MM.1S (cell line): ENCODE measurements around the gene PRKCSH.
"Not testable (repeated sequence)": the region's sequence is repeated elsewhere in the genome, so short reads cannot be mapped to it uniquely, and the experiment has no call there.

Source experiments
- DNase-seq: peaks from one replicate; pipeline ENCODE4 v3.0.0-alpha.2; 2015
- H2AFZ ChIP-seq: fragments of 300-600 bp; sonication (generic); 2 replicates; pipeline ENCODE4 v1.6.0; 2016; ENCODE audit warnings: antibody characterized with exemption, low read length
- H3F3A ChIP-seq: fragments of 300-600 bp; sonication (generic); 2 replicates; pipeline ENCODE4 v1.6.1; 2016; ENCODE audit warnings: mild to moderate bottlenecking, antibody characterized with exemption, low read length, moderate library complexity, mixed read lengths; ENCODE audit not compliant: insufficient read depth
- H3K27ac ChIP-seq: fragments of 300-600 bp; sonication (generic); 2 replicates; pipeline ENCODE4 v1.5.1; 2016; ENCODE audit warnings: mild to moderate bottlenecking, low read length
- H3K27me3 ChIP-seq: fragments of 300-600 bp; sonication (generic); replicated peaks from 2 replicates; pipeline ENCODE4 v1.6.0; 2016; ENCODE audit warnings: low read length; ENCODE audit not compliant: insufficient read depth
- H3K36me3 ChIP-seq: fragments of 300-600 bp; sonication (generic); replicated peaks from 2 replicates; pipeline ENCODE4 v1.6.1; 2016; ENCODE audit warnings: mild to moderate bottlenecking, low read length, mixed read lengths; ENCODE audit not compliant: insufficient read depth
- H3K4me1 ChIP-seq: fragments of 300-600 bp; sonication (generic); 2 replicates; pipeline ENCODE4 v1.6.1; 2016; ENCODE audit warnings: low read length, mixed read lengths
- H3K4me2 ChIP-seq: fragments of 300-600 bp; sonication (generic); 2 replicates; pipeline ENCODE4 v1.6.0; 2016; ENCODE audit warnings: low read depth, low read length
- H3K4me3 ChIP-seq: fragments of 300-600 bp; sonication (generic); 2 replicates; pipeline ENCODE4 v1.5.1; 2016; ENCODE audit warnings: low read length, mixed read lengths
- H3K79me2 ChIP-seq: fragments of 300-600 bp; sonication (generic); 2 replicates; pipeline ENCODE4 v1.6.1; 2016; ENCODE audit warnings: mixed run types, low read length, mixed read lengths
- H3K9ac ChIP-seq: fragments of 300-600 bp; sonication (generic); 2 replicates; pipeline ENCODE4 v1.6.1; 2016; ENCODE audit warnings: low read length, mixed read lengths
- H3K9me2 ChIP-seq: fragments of 300-600 bp; sonication (generic); replicated peaks from 2 replicates; pipeline ENCODE4 v1.6.1; 2016; ENCODE audit warnings: mild to moderate bottlenecking, low read length, mixed read lengths; ENCODE audit not compliant: insufficient read depth
- H3K9me3 ChIP-seq: fragments of 300-600 bp; sonication (generic); replicated peaks from 2 replicates; pipeline ENCODE4 v1.6.1; 2016; ENCODE audit warnings: mild to moderate bottlenecking, low read length, mixed read lengths; ENCODE audit not compliant: insufficient read depth
- H4K20me1 ChIP-seq: fragments of 300-600 bp; sonication (generic); 2 replicates; pipeline ENCODE4 v1.6.1; 2016; ENCODE audit warnings: mild to moderate bottlenecking, low read length, moderate library complexity, mixed read lengths; ENCODE audit not compliant: insufficient read depth
- CTCF ChIP-seq: fragments of 300-600 bp; sonication (generic); IDR thresholded peaks from 2 replicates; pipeline ENCODE4 v1.5.1; 2016; ENCODE audit warnings: antibody characterized with exemption, low read length, mixed read lengths
- EZH2 ChIP-seq: fragments of 300-600 bp; sonication (generic); optimal IDR thresholded peaks from 2 replicates; pipeline ENCODE3; 2017; ENCODE audit warnings: low read depth, mild to moderate bottlenecking, antibody characterized with exemption, low read length, mixed read lengths
- EZH2phosphoT487 ChIP-seq: fragments of 300-600 bp; sonication (generic); IDR thresholded peaks from 2 replicates; pipeline ENCODE4 v1.6.1; 2018; ENCODE audit warnings: antibody characterized with exemption, low read length

The PRKCSH gene

GRCh38 chr19:11473725-11474124, 38.3 kb downstream of the PRKCSH start:
- H3F3A ChIP-seq: no peaks in the 10 kb centered on the region
- H3K9me2 ChIP-seq: no peaks in the 10 kb centered on the region
- H2AFZ ChIP-seq: no peak overlapping the region
- no peak for DNase-seq
- no peak overlapping the region for H3K4me3 ChIP-seq
- no peaks in the 10 kb centered on the region for H3K4me1 ChIP-seq
- no peak overlapping the region for H3K27ac ChIP-seq
- H3K79me2 ChIP-seq: no peaks in the 10 kb centered on the region
- H4K20me1 ChIP-seq: no peaks in the 10 kb centered on the region
- H3K27me3 ChIP-seq: peaks cover 65% of the 10 kb centered on the region
- TF ChIP-seq EZH2phosphoT487: no peak
- no peak for TF ChIP-seq CTCF
- TF ChIP-seq EZH2: no peak
- no peak overlapping the region for H3K9ac ChIP-seq
- H3K9me3 ChIP-seq: no peaks in the 10 kb centered on the region
- no peak overlapping the region for H3K4me2 ChIP-seq
- H3K36me3 ChIP-seq: no peaks in the 10 kb centered on the region

GRCh38 chr19:11475343-11475742, 39.9 kb downstream of the PRKCSH start:
- not testable (repeated sequence) for DNase-seq, H3K9me3 ChIP-seq, H3K4me3 ChIP-seq

GRCh38 chr19:11475861-11476260, 40.4 kb downstream of the PRKCSH start:
- H3K4me3 ChIP-seq: no peak overlapping the region
- no peaks in the 10 kb centered on the region for H3K4me1 ChIP-seq
- no peak overlapping the region for H3K4me2 ChIP-seq
- H3K27me3 ChIP-seq: peaks cover 59% of the 10 kb centered on the region
- no peak for DNase-seq
- H3K9me2 ChIP-seq: no peaks in the 10 kb centered on the region
- H4K20me1 ChIP-seq: no peaks in the 10 kb centered on the region
- no peak overlapping the region for H3K27ac ChIP-seq
- no peaks in the 10 kb centered on the region for H3F3A ChIP-seq
- no peaks in the 10 kb centered on the region for H3K9me3 ChIP-seq
- H3K9ac ChIP-seq: no peak overlapping the region
- no peaks in the 10 kb centered on the region for H3K36me3 ChIP-seq
- H2AFZ ChIP-seq: no peak overlapping the region
- TF ChIP-seq CTCF (no peak), EZH2phosphoT487 (no peak), EZH2 (no peak)
- no peaks in the 10 kb centered on the region for H3K79me2 ChIP-seq

More at GRCh38 chr19:11475343-11475742, 39.9 kb downstream of the PRKCSH start:
- not testable (repeated sequence) for H3F3A ChIP-seq, H2AFZ ChIP-seq, H3K4me2 ChIP-seq, H3K79me2 ChIP-seq, H4K20me1 ChIP-seq, H3K9me2 ChIP-seq, H3K36me3 ChIP-seq, H3K9ac ChIP-seq, H3K27ac ChIP-seq, H3K4me1 ChIP-seq
- peaks cover 59% of the 10 kb centered on the region for H3K27me3 ChIP-seq

GRCh38 chr19:11478167-11479089, 43.0 kb downstream of the PRKCSH start:
- Histone ChIP-seq H3K4me2 (no peak overlapping the region), H4K20me1 (no peaks in the 10 kb centered on the region), H3F3A (no peaks in the 10 kb centered on the region), H3K27ac (no peak overlapping the region), H3K4me1 (peaks cover 10% of the 10 kb centered on the region; the same call in 1 of the 2 replicates), H3K9me2 (no peaks in the 10 kb centered on the region), H3K9me3 (no peaks in the 10 kb centered on the region), H3K36me3 (no peaks in the 10 kb centered on the region), H3K9ac (no peak overlapping the region), H3K79me2 (no peaks in the 10 kb centered on the region), H2AFZ (no peak overlapping the region), H3K27me3 (peaks cover 45% of the 10 kb centered on the region), H3K4me3 (no peak overlapping the region)
- TF ChIP-seq CTCF (no peak), EZH2 (no peak), EZH2phosphoT487 (no peak)
- DNase-seq: no peak
